B cell (primary cell): ENCODE measurements around the gene SLK.

Experiments
- EZH2 ChIP-seq: IDR thresholded peaks from 2 replicates; pipeline ENCODE4 v1.6.1; 2012; ENCODE audit warnings: borderline replicate concordance, low read depth, mild to moderate bottlenecking, moderate library complexity, low read length; ENCODE audit not compliant: insufficient read depth, poor library complexity, severe bottlenecking
- TF ChIP-seq, protein P1 (sequence below): fragments of 200-600 bp; IDR thresholded peaks from one replicate; pipeline ENCODE4 v1.8.0; 2022; ENCODE audit warnings: antibody characterized with exemption, mild to moderate bottlenecking

DNA sequence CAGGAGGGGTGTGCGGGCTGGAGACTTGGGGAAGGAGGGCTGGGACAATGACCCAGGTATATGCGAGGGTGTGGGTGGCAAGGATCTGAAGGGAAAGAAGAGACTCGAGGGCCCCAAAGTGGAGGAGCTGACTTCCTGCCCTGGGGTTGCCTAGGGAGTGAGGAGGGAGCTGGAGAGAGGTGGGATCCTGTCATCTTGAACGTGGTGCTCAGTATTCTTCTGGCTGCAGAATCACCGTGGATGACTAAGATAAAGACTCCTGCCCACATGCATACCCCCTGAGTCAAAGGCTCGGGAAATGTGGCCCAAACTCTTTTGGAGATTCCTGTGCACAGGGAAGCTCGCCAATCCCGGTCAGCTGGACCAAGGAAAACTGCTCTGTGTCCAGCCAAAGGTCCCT, 87.5 kb downstream of the SLK start:
- TF ChIP-seq, protein P1, sequence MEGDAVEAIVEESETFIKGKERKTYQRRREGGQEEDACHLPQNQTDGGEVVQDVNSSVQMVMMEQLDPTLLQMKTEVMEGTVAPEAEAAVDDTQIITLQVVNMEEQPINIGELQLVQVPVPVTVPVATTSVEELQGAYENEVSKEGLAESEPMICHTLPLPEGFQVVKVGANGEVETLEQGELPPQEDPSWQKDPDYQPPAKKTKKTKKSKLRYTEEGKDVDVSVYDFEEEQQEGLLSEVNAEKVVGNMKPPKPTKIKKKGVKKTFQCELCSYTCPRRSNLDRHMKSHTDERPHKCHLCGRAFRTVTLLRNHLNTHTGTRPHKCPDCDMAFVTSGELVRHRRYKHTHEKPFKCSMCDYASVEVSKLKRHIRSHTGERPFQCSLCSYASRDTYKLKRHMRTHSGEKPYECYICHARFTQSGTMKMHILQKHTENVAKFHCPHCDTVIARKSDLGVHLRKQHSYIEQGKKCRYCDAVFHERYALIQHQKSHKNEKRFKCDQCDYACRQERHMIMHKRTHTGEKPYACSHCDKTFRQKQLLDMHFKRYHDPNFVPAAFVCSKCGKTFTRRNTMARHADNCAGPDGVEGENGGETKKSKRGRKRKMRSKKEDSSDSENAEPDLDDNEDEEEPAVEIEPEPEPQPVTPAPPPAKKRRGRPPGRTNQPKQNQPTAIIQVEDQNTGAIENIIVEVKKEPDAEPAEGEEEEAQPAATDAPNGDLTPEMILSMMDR, result no peak
- no peak for TF ChIP-seq EZH2
